Stomach smooth muscle (tissue), 2 donors: ENCODE results near the gene BCAS1.

Experiments
- H3K27ac ChIP-seq: one replicate; pipeline ENCODE4 v1.7.0; 2013; ENCODE audit warnings: mild to moderate bottlenecking, low read length, inconsistent platforms
- H3K27me3 ChIP-seq, 2 donors: one replicate each; pipeline ENCODE4 v1.7.0; 2013; ENCODE audit warnings: low read length in 2 of 2; ENCODE audit not compliant: insufficient read depth in 2 of 2, control insufficient read depth in 1 of 2
- H3K36me3 ChIP-seq, 2 donors: one replicate each; pipeline ENCODE4 v1.7.0; 2013; ENCODE audit warnings: low read length in 2 of 2; ENCODE audit not compliant: control insufficient read depth in 2 of 2, insufficient read depth in 2 of 2
- H3K4me1 ChIP-seq: one replicate; pipeline ENCODE4 v1.7.0; 2013; ENCODE audit warnings: low read length; ENCODE audit not compliant: control insufficient read depth, insufficient read depth
- H3K4me3 ChIP-seq, 2 donors: one replicate each; pipeline ENCODE4 v1.7.0; 2013; ENCODE audit warnings: low read length in 2 of 2
- H3K9ac ChIP-seq, 2 donors: one replicate each; pipeline ENCODE4 v1.7.0; 2013; ENCODE audit warnings: low read length in 2 of 2, mild to moderate bottlenecking in 1 of 2
- H3K9me3 ChIP-seq, 2 donors: one replicate each; pipeline ENCODE4 v1.7.0; 2013; ENCODE audit warnings: low read length in 2 of 2; ENCODE audit not compliant: control insufficient read depth in 2 of 2
- donor health status: healthy.
- donor health status: Pancreatic carcinoma.

BCAS1 gene

DNA sequence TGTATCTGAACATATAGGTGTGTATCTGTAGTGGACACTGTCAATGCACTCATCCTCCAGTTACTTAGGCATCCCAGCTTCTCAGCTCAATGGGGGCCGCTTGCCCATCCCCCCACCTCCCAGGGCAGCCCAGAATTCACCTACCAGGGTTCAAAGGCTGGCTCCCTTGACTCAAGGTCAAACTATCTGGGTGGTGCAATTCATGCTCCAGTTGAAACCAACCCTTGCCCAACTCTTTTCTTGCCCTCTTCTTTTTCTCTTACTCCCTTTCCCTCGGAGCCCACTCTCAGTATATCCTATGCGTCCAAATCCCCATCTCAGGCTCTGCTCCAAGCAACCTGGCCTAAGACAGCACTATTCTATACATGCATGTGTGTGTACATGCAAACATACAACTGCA lies 127.4 kb downstream of the BCAS1 start:
- Histone ChIP-seq H3K27me3 (no peaks in the 10 kb centered on the region), H3K4me1 (peaks cover 8% of the 10 kb centered on the region), H3K9me3 (no peaks in the 10 kb centered on the region), H3K27ac (no peak overlapping the region), H3K9ac (no peak overlapping the region), H3K4me3 (no peak overlapping the region), H3K36me3 (no peaks in the 10 kb centered on the region)

- Histone ChIP-seq H3K27ac (no peak overlapping the region), H3K27me3 (no peaks in the 10 kb centered on the region), H3K36me3 (no peaks in the 10 kb centered on the region), H3K9me3 (no peaks in the 10 kb centered on the region), H3K4me3 (no peak overlapping the region), H3K4me1 (peaks cover 8% of the 10 kb centered on the region), H3K9ac (no peak overlapping the region)
Observed at GRCh38 chr20:53942472-53942816, 128.0 kb downstream of the BCAS1 start.

DNA sequence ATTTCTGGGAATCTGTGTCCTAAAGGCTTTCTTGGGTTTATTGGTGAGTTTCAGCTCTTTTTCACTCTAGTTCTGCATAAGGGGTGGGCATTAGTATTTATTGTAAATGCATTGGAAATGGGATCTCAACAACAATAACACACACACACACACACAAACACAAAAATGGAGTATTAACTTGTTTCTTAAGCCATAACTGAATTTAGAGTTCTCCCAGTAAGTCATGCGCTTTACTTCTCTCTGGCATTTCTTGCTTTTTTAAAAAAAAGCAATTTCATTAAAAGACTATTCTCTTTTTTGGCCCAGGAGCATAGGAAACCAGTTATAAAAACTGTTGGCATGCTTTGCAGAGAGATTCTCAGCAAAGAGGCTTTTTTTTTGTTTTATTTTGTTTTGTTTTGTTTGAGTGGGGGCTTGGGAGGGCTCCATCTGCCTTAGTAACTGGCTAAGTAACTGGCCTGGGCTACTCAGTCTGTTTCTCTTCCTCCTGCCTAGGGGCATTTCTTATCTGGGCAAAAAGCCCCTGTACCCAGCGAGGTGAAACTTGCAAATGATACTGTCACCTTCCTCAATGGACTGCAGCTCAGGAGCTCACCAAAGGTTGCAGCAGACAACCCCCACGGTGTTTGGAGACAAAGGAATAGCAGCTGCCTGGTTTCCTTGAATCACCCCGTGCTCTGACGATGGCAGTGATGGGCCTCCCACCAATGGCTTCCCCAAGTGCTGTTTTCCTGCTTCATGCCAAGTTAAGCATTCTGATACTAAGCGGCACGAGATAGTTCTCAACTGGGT lies 128.5 kb downstream of the BCAS1 start:
- no peaks in the 10 kb centered on the region for H3K9me3 ChIP-seq
- H3K27ac ChIP-seq, result no peak overlapping the region
- H3K36me3 ChIP-seq, result no peaks in the 10 kb centered on the region
- no peak overlapping the region for H3K4me3 ChIP-seq
- H3K27me3 ChIP-seq, result no peaks in the 10 kb centered on the region
- H3K9ac ChIP-seq, result no peak overlapping the region
- H3K4me1 ChIP-seq, result peaks cover 8% of the 10 kb centered on the region

- no peak overlapping the region for H3K27ac ChIP-seq
- peaks cover 8% of the 10 kb centered on the region for H3K4me1 ChIP-seq
- H3K27me3 ChIP-seq, result no peaks in the 10 kb centered on the region
- H3K9ac ChIP-seq, result no peak overlapping the region
- H3K36me3 ChIP-seq, result no peaks in the 10 kb centered on the region
- H3K9me3 ChIP-seq, result no peaks in the 10 kb centered on the region
- H3K4me3 ChIP-seq, result no peak overlapping the region
Observed at GRCh38 chr20:53940907-53941545, 129.4 kb downstream of the BCAS1 start.

GRCh38 chr20:53940360-53940702 lies 130.1 kb downstream of the BCAS1 start:
- Histone ChIP-seq H3K9ac (no peak overlapping the region), H3K4me1 (peaks cover 8% of the 10 kb centered on the region)

GRCh38 chr20:53939572-53940359 lies 130.6 kb downstream of the BCAS1 start:
- no peaks in the 10 kb centered on the region for H3K9me3 ChIP-seq
- H3K4me3 ChIP-seq, result peak overlapping the region in 1 of 2 donors; percentile 16
- H3K27me3 ChIP-seq, result no peaks in the 10 kb centered on the region
- H3K36me3 ChIP-seq, result no peaks in the 10 kb centered on the region
- H3K27ac ChIP-seq, result peak overlapping the region; percentile 31
- H3K4me1 ChIP-seq, result peaks cover 8% of the 10 kb centered on the region
- no peak overlapping the region for H3K9ac ChIP-seq

More at GRCh38 chr20:53940360-53940702, 130.1 kb downstream of the BCAS1 start:
- H3K27ac ChIP-seq, result peak overlapping the region; percentile 31
- no peaks in the 10 kb centered on the region for H3K36me3 ChIP-seq
- no peaks in the 10 kb centered on the region for H3K27me3 ChIP-seq
- H3K9me3 ChIP-seq, result no peaks in the 10 kb centered on the region
- peak overlapping the region in 1 of 2 donors; percentile 16 for H3K4me3 ChIP-seq

- Histone ChIP-seq H3K9ac (no peak overlapping the region), H3K36me3 (no peaks in the 10 kb centered on the region), H3K4me3 (no peak overlapping the region), H3K27me3 (no peaks in the 10 kb centered on the region), H3K27ac (no peak overlapping the region), H3K9me3 (no peaks in the 10 kb centered on the region), H3K4me1 (peaks cover 8% of the 10 kb centered on the region)
Observed at GRCh38 chr20:53939190-53939571, 131.2 kb downstream of the BCAS1 start.

DNA sequence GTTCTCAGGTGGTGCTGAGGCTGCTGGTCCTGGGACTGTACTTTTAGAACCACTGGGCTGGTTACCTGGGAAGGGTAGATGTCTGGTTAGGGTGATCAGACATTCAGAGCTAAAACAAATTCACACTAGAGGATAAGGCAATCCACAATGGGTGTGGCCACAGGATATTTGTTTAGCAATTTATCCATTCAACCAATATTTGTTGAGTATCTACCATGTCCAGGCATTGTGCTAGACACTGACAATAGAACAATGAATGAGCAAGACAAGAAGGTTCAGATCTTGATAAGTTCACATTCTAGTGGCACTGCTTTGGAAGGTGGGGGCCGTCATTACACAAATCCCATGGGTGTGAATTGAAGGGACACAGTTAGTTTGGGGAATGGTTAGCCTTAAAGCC lies 131.7 kb downstream of the BCAS1 start:
- Histone ChIP-seq H3K9me3 (no peaks in the 10 kb centered on the region), H3K36me3 (no peaks in the 10 kb centered on the region), H3K4me3 (no peak overlapping the region), H3K9ac (no peak overlapping the region), H3K27me3 (no peaks in the 10 kb centered on the region), H3K4me1 (peaks cover 8% of the 10 kb centered on the region), H3K27ac (no peak overlapping the region)

- no peaks in the 10 kb centered on the region for H3K9me3 ChIP-seq
- peaks cover 8% of the 10 kb centered on the region for H3K4me1 ChIP-seq
- no peaks in the 10 kb centered on the region for H3K27me3 ChIP-seq
- H3K27ac ChIP-seq, result no peak overlapping the region
- no peak overlapping the region for H3K9ac ChIP-seq
- no peaks in the 10 kb centered on the region for H3K36me3 ChIP-seq
- no peak overlapping the region for H3K4me3 ChIP-seq
Observed at GRCh38 chr20:53937929-53938367, 132.4 kb downstream of the BCAS1 start.

DNA sequence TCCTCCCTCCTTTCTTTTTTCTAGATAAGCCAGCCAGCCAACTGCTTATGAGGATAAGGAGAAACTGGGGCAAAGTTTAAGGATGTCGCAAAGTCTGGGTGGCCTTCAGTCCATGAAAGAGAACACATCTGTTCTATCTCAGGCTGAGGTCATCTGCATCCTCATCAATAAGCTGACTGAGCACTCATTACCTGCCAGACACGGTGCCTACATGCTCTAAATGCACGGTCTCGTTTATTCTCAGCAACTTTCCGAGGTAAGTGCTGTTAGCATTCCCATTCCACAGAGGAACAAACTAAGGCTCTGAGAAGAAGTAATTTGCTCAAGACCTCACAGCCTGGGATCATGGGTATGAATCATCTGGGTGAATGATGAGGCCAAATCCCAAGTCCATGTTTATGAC lies 133.1 kb downstream of the BCAS1 start:
- Histone ChIP-seq H3K9ac (no peak overlapping the region), H3K27ac (no peak overlapping the region), H3K4me1 (peaks cover 8% of the 10 kb centered on the region), H3K4me3 (no peak overlapping the region), H3K27me3 (no peaks in the 10 kb centered on the region), H3K36me3 (no peaks in the 10 kb centered on the region), H3K9me3 (no peaks in the 10 kb centered on the region)
